Skin of body (tissue), 2 donors: ENCODE results near the gene PLA2G2C. TPM values are rescaled to one million over a fixed set of nuclear protein-coding genes. Genes with fewer than 3 reads are reported as not detected.
A peak's percentile ranks its signal among the peaks of the same experiment; 100 is the strongest.

Experiments used
- DNase-seq: peaks from one replicate; lab custom pipeline; 2025; lab: John Stamatoyannopoulos, UW
- total RNA-seq: library from RNA; depleted of rRNA; stranded (reverse); fragments of >200 nt; gene quantifications from one replicate; pipeline ENCODE4 v1.2.3, GENCODE V29; 2014

PLA2G2C gene
- total RNA-seq, 1 donor from 2014 or later = not detected

GRCh38 chr1:20209471-20209870, 23.2 kb upstream of the PLA2G2C start:
- DNase-seq = no peak

GRCh38 chr1:20207546-20207945, 21.2 kb upstream of the PLA2G2C start:
- DNase-seq = no peak

- DNase-seq = no peak
Observed at GRCh38 chr1:20202166-20202565, 15.8 kb upstream of the PLA2G2C start.

- no peak for DNase-seq
Observed at GRCh38 chr1:20200966-20201365, 14.6 kb upstream of the PLA2G2C start.

- no peak for DNase-seq
Observed at GRCh38 chr1:20199840-20200239, 13.5 kb upstream of the PLA2G2C start.

- DNase-seq = no peak
Observed at GRCh38 chr1:20199403-20199802, 13.1 kb upstream of the PLA2G2C start.

- DNase-seq = no peak
Observed at GRCh38 chr1:20198918-20199317, 12.6 kb upstream of the PLA2G2C start.

DNA sequence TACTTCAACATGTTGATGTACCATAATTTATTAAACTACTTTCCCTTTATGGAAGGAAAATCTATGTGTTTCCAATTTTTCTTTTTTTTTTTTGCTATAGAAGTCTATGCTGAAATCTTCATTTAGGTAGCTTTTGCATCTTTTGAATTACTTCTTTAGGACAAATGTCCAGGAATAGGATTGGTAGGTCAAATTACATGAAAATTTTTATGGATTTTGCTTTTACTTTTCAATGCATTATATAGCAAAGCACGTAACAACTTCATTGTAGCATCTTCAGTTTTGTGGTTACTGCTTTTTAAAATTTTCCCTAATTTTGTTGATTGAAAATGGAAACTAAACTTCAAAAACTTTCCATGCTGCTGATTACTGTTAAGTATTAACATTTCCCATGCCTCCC, 12.0 kb upstream of the PLA2G2C start:
- no peak for DNase-seq

DNA sequence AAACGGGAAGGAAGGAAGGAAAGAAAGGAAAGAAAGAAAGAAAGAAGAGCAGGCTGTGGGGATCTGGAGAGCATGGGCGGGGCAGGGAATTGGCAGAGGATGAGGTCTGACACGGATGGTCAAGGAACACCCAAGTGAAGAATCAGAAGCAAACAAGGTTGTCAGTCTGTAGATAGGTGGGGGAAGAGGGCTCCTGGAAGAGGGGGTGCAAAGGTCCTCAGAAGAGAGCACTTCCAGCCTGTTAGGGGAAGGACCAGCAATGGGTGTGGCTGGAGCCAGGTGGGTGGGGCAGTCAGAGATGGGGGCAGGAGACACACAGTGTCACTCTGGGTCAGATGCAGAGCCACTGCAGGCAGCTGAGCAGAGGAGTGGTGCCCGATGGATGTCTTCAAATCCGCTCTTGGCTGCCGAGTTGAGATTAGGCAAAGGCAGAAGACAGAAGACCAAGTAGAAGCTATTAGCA, 11.0 kb upstream of the PLA2G2C start:
- DNase-seq = no peak

DNA sequence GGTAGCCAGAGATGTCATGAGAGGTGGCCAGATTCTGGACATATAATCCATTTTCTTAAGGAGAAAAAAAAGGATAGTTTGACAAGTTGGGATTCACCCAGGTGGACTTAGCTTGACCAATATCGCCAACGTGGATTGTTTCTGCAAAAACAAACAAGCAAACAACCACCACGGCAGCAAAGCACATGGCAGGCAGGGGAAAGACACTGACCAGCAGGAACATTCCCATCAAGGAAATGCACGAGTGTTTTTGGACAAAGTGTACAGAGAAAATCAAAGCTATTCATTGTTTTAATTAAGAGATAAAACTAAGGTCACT, 9.1 kb upstream of the PLA2G2C start:
- no peak for DNase-seq

GRCh38 chr1:20194757-20195461, 8.6 kb upstream of the PLA2G2C start:
- DNase-seq = peak; percentile 12

DNA sequence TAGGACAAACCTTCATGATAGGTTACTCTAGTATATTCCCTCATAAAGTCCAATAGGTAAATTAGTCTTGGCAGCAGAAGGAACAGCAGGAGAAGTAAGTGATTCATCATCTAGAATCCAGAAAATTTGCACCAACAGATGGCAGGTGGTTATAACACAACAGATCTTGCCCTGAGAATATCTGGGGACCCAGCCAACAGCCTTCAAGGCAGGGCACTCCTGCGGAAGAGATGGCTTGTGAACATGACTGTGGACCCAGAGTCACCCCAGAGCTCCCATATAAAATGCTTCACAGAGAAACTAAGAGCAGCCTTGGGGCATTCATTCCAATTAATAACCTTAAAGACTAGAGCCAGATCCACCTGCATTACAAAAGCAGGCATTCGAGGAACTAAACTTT, 7.9 kb upstream of the PLA2G2C start:
- no peak for DNase-seq

GRCh38 chr1:20192871-20193411, 6.6 kb upstream of the PLA2G2C start:
- no peak for DNase-seq

GRCh38 chr1:20192364-20192763, 6.0 kb upstream of the PLA2G2C start:
- no peak for DNase-seq

- no peak for DNase-seq
Observed at GRCh38 chr1:20191266-20191825, 5.0 kb upstream of the PLA2G2C start.

DNA sequence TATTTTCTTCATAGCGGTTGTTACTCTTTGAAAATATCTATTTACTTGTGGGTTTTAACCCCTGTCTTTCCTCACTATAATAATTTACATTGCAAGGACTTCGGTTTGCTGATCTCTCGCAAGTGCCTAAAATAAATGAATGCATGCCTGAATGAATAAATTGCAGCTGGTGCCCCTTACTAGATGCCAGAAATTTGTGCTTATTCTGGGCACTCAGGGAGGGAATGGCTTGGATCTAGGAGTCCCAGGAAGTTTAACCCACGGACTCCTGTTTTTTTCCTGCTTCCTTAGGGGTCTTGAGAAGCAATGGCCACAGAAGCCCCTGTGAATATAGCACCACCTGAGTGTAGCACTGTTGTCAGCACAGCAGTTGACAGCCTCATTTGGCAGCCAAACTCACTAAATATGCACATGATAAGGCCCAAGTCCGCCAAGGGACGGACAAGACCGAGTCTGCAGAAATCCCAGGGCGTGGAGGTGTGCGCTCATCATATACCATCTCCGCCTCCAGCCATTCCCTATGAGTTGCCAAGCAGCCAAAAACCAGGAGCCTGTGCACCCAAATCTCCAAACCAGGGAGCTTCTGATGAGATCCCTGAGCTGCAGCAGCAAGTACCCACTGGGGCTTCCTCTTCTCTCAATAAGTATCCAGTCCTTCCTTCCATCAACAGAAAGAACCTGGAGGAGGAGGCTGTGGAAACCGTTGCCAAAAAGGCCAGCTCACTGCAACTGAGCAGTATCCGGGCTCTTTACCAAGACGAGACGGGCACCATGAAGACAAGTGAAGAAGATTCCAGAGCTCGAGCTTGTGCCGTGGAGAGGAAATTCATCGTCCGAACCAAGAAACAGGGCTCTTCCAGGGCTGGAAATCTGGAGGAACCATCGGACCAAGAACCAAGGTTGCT, 4.2 kb upstream of the PLA2G2C start:
- DNase-seq = no peak

DNA sequence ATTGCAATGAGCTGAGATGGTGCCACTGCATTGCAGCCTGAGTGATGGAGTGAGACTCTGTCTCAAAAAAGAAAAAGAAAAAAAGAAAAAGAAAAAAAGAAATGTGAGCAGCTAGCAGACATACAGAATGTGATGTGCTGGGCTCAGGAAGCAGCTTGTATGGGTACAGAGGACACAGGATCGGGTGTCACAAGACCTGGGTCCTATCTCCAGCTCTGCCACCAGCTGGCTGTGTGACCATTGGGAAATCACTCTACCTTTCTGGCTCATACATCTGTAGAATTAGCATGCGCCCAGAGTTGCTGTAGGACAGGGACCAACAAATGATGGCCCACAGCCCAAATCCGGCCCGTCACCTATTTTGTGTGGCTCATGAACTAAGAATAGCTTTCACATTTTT, 3.3 kb upstream of the PLA2G2C start:
- DNase-seq = no peak

DNA sequence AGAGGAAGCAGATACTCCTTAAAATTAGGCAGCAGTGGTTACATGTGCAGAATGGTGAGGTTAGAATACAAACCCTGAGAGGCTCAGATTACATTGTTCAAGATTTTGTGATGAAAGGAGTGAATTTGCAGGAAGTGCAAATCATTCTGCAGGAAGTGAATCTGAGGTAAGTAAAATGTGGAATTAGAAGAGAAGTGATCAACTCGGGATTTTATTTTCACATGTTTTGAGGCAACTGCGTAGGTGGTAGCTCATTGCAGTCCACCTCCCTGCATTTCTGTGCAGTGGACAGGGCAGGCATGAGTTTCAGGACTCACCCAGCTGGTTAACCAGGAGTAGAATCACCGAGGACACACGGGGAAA, 2.1 kb upstream of the PLA2G2C start:
- no peak for DNase-seq

DNA sequence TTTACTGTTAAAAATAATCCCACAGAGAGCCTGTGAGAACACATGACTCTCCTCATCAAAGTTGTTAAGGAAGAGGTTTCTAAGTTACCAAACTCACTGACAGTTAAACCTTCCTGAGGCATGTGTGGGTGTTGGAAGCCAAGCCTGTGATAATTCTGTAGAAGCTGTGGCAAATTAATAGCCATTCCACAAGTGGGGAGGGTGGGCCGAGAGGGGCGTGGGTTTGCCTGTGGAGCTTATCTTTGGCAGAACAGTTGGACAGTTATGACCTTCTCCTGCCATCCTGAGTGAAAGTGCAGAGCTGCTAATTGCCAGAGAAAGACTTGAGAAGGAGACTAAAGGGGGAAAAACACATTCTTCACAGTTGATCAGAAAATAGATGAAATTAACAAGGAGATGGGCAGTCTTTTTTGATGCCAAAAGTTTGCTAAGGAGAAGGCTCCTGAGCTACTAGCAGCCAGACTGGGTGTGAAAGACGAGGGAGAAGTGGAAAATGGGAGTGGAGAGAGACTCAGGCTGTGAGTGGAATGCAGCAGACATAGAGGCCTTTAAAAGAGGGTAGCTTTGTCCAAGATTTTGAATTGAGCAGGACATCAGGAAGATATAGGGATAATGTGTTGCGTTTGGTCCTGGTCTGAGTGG, 1.6 kb upstream of the PLA2G2C start:
- DNase-seq = no peak

- DNase-seq = no peak
Observed at GRCh38 chr1:20187103-20187812, 940 bp upstream of the PLA2G2C start.
